Measurements from ENCODE around the gene CNOT6L.
"Not testable (repeated sequence)": the region's sequence is repeated elsewhere in the genome, so short reads cannot be mapped to it uniquely, and the experiment has no call there.

CNOT6L gene

DNA sequence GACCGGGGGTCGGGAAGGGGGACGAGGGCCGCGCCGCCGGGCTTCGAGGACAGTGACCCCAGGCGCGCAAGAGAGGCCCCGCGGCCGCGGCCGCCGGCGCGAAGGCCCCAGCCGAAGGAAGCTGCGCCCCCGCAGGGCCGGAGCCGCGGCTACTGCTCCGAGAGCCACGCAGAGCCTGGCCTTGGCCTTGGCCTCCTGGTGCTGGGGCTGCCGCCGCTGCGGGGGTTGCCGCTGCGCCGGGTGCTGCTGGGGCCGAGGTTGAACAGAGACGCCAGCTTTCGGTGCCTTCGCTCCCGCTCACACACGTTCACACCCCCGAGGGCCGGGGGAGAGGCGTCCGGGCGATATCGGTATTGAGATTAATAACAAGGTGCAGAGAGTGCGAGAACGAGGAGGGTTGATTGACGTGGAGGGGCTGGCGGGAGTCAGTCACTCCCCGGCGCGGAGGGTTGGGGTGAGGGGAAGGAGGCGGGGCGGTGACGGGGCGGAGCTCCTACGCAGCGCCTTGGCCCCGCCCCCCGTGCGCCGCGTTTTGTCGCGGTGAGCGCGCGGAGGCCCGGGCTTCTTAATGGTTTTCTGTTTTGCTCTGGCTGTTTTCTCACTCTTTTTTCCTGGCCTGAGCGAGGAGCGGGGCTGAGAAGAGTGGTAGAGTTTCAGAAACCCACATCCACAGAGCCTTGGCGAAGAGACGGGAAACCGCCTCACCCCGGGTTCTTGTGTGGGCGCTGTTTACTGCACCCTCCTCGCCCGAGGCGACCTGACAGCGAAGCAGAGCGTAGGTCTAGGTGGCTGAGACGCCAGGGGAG lies 878 bp upstream of the CNOT6L start:
- DNase-seq: peak; percentile 93

DNA sequence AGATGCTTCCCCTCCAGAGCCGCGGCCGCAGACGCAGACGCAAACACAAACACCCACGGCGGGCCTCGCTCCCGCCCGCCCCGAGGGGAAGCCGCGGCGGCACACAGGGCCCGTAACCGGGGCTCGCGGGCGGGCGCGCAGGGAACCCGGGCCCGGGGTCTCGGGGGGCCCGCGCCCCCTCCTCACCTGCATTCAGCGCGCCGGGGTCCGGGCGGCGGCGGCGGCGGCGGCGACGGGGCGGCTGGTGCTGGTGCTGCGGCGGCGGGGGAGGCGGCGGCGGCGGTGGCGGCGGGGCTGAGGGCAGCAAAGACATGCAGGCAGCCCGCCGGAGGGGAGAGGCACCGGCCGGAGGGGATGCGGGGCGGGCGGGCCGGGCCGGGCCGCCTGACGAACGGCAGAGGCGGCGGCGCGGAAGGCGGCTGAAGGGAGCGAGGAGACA lies 255 bp upstream of the CNOT6L start:
- no peak for DNase-seq

DNA sequence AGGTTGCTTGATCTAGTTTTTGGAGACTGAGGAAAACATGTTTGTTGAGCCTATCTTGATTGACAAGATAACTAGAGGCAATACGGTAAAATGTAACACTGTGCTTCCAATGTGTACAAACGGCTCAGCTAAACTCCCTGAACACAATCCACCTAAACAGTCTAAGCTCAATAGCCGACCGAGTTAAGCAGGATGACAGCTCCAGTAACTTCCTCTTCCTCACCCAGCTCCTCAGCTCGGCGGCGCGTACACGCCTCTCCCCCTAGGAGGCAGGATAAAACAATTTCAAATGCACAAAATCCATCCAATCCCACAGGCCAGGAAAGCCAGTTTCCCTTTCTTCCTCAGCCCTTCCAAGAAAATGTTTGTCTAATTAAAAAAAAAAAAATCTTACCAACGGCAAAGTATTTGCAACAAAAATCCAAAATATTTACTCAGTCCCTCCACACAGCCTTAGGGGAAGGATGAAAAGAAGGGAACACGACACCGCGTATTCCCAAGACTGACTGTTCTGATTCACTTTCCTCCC lies 1.0 kb downstream of the CNOT6L start:
- peak; percentile 56 for DNase-seq

DNA sequence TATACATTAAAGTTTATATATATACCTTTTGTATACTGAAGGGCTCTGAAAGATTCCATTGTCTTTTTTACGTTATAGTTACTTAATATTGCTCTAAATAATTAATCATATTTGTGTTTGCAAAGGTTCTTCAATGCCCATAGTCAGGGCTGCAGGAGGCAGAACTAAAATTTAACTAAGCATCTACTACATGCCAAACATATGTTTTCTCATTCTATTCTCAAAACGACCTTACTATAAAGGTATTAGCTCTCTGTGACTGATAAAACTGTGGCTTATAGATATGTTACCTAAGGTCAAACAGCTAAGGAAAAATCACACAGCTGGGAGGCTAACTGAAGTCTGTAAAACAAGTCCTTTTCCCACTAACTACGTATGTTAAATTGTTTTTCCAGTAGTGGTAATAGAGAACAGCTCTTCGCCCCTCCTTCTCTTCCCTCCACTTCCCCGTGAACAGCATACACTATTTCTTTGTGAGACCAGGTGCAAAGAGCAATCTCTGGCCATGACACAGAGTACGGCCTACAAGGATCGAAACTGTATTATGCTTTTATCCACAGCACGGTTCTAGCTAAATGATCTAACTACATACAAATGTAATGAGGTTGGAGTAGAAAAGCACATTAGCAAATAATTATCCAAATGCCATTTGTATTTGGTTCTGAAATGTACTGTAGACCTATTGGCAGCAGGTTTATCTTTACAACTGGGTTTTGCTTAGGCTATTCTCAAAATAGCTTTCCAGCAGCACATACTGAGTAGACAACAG lies 1.7 kb downstream of the CNOT6L start:
- DNase-seq: no peak

DNA sequence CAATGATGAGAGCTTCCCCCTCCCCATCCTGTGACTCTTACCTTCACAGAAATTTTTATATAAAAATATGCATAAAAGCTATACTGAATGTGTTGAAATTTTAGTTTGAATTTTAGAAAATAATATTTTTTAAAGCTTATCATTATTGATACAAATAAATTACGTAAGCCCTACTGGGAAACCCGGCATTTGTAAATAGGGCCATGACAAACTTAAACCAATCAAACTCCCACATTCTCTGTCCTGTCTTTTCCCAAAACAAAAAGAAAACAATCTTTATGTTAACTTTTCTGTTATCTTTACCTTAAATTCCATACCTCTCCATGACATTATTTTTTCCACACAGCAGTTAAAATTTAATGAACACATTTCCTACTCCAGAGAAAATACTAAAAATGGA lies 2.6 kb downstream of the CNOT6L start:
- DNase-seq: no peak

DNA sequence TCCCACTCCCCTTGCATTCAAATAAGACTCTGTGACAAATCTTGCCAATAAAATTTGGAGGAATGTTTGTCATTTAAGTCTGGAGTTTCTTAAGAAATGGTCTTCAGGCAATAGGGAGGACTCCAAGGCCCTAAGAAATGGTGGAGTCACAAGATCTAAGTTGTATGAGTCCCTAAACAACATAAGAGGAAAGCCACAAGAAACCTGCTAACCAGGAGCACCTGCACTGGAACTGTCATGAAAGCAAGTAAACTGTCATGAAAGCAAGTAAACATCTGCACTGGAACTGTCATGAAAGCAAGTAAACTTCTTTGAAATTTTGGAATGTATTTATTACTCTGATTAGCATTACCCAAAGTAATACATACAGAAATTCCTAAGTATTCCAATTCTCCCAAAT lies 3.5 kb downstream of the CNOT6L start:
- no peak for DNase-seq

DNA sequence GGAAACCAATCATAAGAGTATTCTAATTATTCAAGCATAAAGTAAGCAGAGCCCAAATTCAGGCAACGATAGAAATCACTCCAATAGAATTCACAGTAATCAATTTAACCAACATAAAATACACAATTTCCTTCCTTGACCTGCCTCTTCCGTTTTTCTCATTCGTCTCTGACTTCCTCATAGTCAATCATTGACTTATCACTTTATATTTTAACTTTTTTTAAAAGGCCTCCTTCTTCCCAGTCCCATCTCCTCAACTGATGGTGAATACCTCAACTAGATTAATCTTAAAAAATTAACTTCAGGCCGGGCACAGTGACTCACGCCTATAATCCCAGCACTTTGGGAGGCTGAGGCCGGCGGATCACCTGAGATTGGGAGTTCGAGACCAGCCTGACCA lies 13.3 kb downstream of the CNOT6L start:
- DNase-seq: no peak

DNA sequence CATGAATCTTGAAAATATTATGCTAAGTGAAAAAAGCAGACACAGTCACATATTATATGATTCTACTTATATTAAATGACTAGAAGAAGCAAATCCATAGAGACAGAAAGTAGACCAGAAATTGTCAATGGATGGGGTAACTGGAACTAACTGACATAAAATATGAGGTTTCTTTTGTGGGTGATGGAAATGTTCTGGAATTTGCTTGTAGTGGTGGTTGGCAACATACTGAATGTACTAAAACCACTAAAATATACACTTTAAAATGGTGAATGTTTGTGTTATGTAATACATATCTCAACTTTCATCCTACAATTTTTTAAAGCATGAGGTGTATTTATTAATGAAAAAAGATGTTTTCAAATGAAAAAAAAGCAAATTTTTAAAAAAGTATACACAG lies 14.7 kb downstream of the CNOT6L start:
- no peak for DNase-seq

DNA sequence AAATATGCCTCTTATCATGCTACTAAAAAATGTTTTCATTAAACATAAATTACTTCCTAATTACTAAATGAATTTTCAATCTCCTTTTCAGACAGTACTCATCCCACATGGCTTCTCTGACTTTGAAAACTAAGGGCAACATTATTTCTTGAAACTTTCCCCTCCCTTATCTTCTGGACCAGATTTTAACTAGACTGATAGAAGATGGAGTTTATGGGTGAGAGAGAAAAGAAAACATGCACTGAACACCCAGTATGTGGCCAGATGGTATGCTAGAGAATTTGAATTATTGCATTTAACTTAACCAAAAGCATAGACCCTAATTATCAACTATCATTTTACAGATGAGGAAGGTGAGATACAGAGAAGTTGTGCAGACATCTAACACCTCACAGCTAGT lies 16.8 kb downstream of the CNOT6L start:
- DNase-seq: no peak

DNA sequence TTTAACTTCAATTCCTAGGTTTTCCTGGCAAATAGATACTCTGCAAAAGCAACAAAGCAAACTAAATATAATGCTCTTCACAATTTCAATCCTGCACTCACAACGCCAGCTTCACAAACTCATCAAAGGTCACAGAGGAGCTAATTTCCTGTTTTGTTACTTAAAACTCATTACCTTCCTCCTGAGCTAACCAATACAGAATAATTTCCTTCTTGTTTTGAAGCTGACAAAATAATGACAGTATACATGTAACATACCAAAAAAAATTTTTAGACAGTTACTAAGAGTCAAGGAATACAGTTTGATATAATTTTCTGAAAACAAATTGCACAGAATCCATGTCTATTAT lies 17.9 kb downstream of the CNOT6L start:
- DNase-seq: no peak

DNA sequence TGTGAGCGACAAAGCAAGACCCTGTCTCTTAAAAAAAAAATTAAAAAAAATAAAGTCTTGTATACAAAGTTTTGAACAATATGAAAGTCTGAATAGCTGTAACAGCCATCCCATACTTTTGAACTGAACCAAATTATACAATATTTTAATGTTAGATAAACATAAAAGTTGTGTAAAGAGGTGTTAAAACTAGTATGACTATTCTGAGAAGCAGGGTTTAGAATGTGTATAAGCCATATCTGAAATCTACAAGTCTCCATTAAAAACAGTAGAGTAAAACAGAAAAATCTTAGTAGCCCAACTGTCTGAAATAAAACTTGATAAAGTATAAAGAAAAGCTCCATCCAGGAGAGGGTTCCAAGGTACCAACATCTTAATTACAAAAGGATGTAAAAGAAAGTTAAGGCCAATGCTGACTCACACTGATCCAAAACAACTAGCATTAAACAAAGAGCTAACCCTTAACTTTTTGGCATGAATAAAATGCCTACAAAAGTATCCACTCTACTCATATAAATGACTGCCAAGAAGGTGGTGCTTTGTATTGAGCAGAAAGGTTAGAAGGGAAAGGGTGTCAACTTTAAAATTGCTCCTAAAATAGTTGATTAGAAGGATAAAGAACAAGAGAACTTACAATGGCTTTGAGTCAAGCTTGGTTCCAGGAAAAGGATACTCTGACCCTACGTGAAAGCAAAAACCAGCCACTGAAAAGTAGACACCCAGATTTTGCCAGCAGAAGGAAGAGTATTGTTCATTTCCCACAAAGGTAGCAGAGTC lies 18.5 kb downstream of the CNOT6L start:
- no peak for DNase-seq

DNA sequence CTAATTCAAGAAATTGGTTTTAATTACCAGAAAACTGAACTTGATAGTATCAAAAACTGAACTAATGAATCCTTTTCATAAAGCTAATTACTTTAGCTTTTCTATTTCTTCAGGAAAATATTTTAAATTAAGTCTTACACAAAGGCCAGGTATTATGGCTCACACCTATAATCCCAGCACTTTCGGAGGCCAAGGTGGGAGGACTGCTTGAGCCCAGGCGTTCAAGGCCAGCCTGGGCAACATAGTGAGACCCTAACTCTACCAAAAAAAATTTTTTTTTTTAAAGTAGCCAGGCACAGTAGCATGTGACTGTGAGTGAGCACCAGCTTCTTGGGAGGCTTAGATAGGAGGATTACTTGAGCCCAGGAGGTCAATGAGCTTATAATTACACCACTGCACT lies 19.1 kb downstream of the CNOT6L start:
- no peak for DNase-seq

DNA sequence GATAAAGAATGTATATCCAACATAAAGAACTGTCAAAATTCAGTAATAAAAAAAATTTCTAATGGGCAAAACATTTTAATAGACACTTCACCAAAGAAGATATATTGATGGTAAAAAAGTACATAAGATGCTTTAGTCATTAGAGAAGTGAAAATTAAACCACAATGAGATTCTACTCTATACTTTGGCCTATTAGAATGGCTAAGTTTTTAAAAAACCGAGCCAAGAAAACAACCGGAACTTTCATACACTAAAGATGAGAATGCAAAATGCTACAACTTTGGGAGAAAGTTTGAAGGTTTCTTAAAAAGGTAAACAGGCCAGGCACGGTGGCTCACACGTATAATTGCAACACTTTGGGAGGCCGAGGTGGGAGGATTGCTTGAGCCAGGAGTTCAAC lies 20.8 kb downstream of the CNOT6L start:
- DNase-seq: no peak

DNA sequence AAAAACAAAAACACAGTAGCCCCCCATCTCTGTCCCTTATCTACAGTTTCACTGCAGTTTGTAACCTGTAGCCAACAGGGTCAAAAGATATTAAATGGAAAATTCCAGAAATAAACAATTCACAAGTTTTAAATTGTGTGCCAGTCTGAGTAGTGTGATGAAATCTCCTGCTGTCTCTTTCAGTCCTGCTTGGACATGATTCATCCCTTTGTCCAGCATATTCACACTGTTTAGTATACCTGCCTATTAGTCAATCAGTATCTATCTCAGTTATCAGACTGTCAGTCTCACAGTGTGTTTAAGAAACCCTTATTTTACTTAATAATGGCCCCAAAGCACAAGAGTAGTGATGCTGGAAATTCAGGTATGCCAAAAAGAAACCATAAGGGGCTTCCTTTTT lies 21.9 kb downstream of the CNOT6L start:
- DNase-seq: no peak

DNA sequence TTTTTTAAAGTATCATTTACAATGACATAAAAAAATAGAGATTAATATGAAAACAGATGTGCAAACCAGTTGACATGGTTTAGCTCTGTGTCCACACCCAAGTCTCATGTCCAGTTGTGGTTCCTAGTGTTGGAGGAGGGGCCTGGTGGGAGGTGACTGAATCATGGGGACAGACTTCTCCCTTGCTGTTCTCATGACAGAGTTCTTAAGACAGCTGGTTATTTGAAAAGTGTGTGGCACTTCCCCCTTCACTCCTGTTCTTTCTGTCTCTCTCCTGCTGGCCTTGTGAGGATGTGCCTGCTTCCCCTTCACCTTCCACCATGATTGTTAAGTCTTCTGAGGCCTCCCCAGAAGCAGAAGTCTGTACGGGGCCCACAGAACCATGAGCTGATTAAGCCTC lies 23.8 kb downstream of the CNOT6L start:
- DNase-seq: no peak

DNA sequence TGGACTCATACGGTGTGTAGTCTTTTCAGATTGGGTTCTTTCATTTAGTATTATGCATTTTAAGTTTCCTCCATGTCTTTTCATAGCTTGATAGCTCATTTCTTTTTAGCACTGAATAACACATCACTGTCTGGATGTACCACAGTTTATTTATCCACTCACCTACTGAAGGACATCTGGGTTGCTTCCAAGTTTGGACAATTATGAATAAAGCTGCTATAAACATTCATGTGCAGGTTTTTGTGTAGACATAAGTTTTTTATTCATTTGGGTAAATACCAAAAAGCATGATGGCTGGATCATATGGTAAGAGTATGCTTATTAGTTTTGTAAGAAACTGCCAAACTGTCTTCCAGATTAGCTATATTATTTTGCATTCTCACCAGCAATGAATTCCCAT lies 29.0 kb downstream of the CNOT6L start:
- no peak for DNase-seq

DNA sequence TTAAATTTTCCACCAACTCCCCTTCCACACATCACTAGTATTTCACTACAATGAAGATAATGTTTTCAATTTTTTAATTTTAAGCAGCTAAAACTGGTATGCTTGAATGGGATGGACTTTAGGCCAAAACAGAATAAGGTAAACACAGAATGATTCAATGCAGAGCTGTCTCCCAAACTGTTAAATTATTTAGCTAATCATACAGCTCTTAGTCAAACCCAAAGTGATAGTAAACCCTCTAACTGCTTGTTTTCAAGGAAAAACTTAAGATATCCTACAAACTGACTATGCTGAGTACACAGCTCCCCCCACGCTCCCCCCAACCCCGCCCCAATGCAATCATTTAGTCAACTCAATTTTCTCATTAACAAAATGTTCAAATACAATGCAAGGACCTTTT lies 30.2 kb downstream of the CNOT6L start:
- DNase-seq: no peak

DNA sequence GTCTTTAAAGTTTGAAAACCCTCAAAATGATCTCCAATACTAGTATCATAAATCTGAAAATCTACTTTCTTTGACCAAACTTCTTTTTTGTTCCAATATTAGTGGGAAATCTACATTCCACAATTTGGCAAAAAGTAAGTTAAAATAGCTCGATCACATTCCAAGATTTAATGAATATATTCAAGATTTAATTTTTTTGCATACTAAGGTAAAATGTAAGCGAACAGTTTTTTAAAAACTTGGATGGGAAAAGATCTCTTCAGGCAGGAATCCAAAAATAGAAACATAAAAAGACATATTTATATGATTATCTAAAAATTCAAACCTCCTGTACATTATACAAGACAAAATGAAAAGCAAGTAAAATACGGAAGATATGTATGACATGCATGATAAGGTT lies 31.2 kb downstream of the CNOT6L start:
- no peak for DNase-seq

DNA sequence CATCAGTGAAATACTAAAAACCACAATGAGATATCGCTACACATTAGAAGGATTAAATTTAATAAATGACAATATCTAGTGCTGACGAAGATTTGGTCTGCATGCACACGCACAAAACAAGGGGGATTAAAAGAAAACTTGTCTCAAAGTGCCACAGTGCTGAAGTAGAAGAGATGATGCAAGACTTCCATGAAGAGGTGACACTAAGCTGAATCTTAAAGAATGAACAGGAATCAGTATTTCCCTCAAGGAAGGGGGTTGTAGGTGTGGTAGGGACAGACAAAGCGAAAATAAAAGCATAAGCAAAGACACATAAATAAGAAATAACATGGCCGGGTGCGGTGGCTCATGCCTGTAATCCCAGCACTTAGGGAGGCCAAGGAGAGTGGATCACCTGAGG lies 33.5 kb downstream of the CNOT6L start:
- no peak for DNase-seq

DNA sequence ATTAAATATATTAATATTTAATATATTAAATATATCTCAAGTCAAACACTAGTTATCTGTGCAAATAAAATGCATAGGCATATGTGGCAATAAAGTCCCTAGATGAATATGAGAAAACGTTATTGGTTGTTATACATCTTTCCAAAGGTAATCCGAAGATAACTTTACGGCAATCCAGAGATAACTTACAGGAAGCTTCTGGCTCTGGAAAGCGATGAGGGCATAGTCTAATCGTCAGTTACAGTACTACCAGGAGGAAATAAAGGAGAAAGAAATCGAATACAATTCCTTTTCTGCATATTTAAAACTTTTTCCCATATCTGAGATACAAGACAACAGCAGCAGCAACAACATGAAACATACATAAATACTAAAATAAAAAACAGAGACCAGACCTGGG lies 35.3 kb downstream of the CNOT6L start:
- DNase-seq: no peak

DNA sequence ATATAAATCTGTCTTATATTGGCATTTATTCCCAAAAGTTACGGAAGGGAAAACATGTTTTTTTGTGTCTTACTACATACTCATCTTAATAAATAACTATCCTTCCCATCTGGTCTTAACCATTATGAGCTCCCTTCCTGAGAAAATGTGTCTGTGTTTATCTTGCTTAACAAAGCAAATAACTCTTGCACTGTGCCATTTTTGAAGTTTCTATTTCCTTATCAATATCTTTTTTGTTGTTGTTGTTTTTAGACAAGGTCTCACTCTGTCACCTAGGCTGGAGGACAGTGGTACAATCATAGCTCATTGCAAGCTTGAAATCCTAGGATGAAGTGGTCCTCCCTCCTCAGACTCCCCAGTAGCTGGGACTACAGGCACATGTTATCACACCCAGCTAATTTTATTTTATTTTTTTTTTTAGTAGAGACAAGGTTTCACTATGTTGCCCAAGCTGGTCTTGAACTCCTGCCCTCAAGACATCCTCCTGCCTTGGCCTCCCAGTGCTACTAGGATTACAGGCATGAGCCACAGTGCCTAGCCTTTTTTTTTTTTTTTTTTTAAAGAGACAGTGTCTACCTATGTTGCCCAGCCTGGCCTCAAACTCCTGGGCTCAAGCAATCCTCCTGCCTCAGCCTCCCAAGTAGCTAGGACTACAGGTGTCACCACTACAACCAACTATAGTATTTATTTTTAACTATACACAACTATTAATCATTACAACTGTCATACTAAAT lies 36.9 kb downstream of the CNOT6L start:
- DNase-seq: no peak

DNA sequence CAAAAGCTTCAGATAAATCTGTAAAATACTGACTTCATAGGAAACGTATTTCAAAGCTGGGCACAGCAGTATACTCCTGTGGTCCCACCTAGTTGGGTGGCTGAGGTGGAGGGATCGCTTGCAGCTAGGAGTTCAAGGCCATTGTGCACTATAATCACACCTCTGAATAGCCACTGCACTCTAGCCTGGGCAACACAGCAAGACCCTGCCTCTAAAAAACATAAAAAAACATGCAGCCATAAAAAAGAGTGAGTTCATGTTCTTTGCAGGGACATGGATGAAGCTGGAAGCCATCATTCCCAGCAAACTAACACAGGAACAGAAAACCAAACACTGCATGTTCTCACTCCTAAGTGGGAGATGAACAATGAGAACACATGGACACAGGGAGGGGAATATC lies 38.4 kb downstream of the CNOT6L start:
- DNase-seq: not testable (repeated sequence)

All from COR-L47 (cell line).